Measurements from ENCODE around the gene PTPN4. TPM values are rescaled to one million over a fixed set of nuclear protein-coding genes. Genes with fewer than 3 reads are reported as not detected.

Gene PTPN4
- total and polyA plus RNA-seq, 2 experiments from 2014 or later = 41.6 to 90.4 TPM

GRCh38 chr2:119753041-119753929 is 6.4 kb upstream of the PTPN4 start:
- no peaks in the 10 kb centered on the region for H3K79me2 ChIP-seq (replicated peaks; ENCODE audit: insufficient read depth)
- no peak overlapping the region for H3K27ac ChIP-seq (ENCODE audit: low read depth)
- H3F3A ChIP-seq (replicated peaks; ENCODE audit: low read depth) = no peaks in the 10 kb centered on the region
- peaks cover 2% of the 10 kb centered on the region for H3K27me3 Mint-ChIP-seq (ENCODE audit: insufficient read depth, low read depth, poor library complexity)
- no peak overlapping the region for H3K4me3 Mint-ChIP-seq
- no peak for TF ChIP-seq REST (IDR thresholded peaks at IDR 0.05; ENCODE audit: unreplicated experiment)
- no peak for TF ChIP-seq ETS1 (IDR thresholded peaks at IDR 0.05)
- TF ChIP-seq CTCF (conservative IDR thresholded peaks at IDR 0.05; ENCODE audit: low read depth in 2 of 2) = peak; percentile 78 to 89
- peak; percentile 95 for ATAC-seq
- H3K36me3 ChIP-seq (ENCODE audit: insufficient read depth) = no peaks in the 10 kb centered on the region
- no peak overlapping the region for H3K4me2 ChIP-seq
- DNase-seq (ENCODE audit: low spot score) = peak; percentile 68
- H4K20me1 ChIP-seq (replicated peaks; ENCODE audit: insufficient read depth) = no peaks in the 10 kb centered on the region
- H3K4me3 ChIP-seq = no peak overlapping the region
- peak overlapping the region; percentile 85 for H2AFZ ChIP-seq
- peaks cover 3% of the 10 kb centered on the region; the same call in 2 of the 3 replicates for H3K4me1 Mint-ChIP-seq
- no peaks in the 10 kb centered on the region for H3K9me2 ChIP-seq (ENCODE audit: insufficient read depth)
- H3K36me3 Mint-ChIP-seq (ENCODE audit: low read depth) = no peaks in the 10 kb centered on the region
- H3K27ac Mint-ChIP-seq = no peak overlapping the region
- peaks cover 3% of the 10 kb centered on the region for H3K4me1 ChIP-seq (ENCODE audit: insufficient read depth)
- no peaks in the 10 kb centered on the region for H3K27me3 ChIP-seq (ENCODE audit: insufficient read depth)
- H3K9me3 Mint-ChIP-seq = no peaks in the 10 kb centered on the region; the same call in 2 of the 3 replicates

GRCh38 chr2:119753930-119754321 is 5.8 kb upstream of the PTPN4 start:
- Histone ChIP-seq H3K79me2 (replicated peaks; ENCODE audit: insufficient read depth) (no peaks in the 10 kb centered on the region), H3F3A (replicated peaks; ENCODE audit: low read depth) (no peaks in the 10 kb centered on the region), H3K36me3 (ENCODE audit: insufficient read depth) (no peaks in the 10 kb centered on the region), H2AFZ (0 out of 2 replicates have a peak overlapping the region, but pooled peaks have one; percentile 85), H3K4me2 (no peak overlapping the region), H4K20me1 (replicated peaks; ENCODE audit: insufficient read depth) (no peaks in the 10 kb centered on the region), H3K27ac (ENCODE audit: low read depth) (no peak overlapping the region), H3K27me3 (ENCODE audit: insufficient read depth) (no peaks in the 10 kb centered on the region), H3K9me2 (ENCODE audit: insufficient read depth) (no peaks in the 10 kb centered on the region), H3K4me1 (ENCODE audit: insufficient read depth) (peaks cover 9% of the 10 kb centered on the region), H3K4me3 (no peak overlapping the region)
- no peak for ATAC-seq
- no peak for DNase-seq (ENCODE audit: low spot score)
- no peak overlapping the region for H3K4me3 Mint-ChIP-seq
- H3K27me3 Mint-ChIP-seq (ENCODE audit: insufficient read depth, low read depth, poor library complexity) = peaks cover 2% of the 10 kb centered on the region
- peaks cover 9% of the 10 kb centered on the region for H3K4me1 Mint-ChIP-seq
- no peak overlapping the region for H3K27ac Mint-ChIP-seq
- no peaks in the 10 kb centered on the region; the same call in 2 of the 3 replicates for H3K9me3 Mint-ChIP-seq
- H3K36me3 Mint-ChIP-seq (ENCODE audit: low read depth) = no peaks in the 10 kb centered on the region
- TF ChIP-seq ZNF462 (CRISPR knock-in tag; IDR thresholded peaks at IDR 0.05) (no peak), POLR2AphosphoS5 (IDR thresholded peaks at IDR 0.05; ENCODE audit: low read depth) (no peak), STAT1 (IDR thresholded peaks at IDR 0.05; ENCODE audit: unreplicated experiment) (no peak), EZH2phosphoT487 (IDR thresholded peaks at IDR 0.05; ENCODE audit: unreplicated experiment) (no peak)

Measured in GM23338 (cell line).